GM23338 (cell line): ENCODE data around the gene TMEM213. TPM values are rescaled to one million over a fixed set of nuclear protein-coding genes. Genes with fewer than 3 reads are reported as not detected.

Experiments
- ATAC-seq: fragments of 200-7000 bp; cut with Tn5 transposase; 3 replicates; pipeline ENCODE4 v1.9.1; 2020
- DNase-seq: peaks from one replicate; pipeline ENCODE4 v3.0.0-alpha.2; 2015; ENCODE audit warnings: low spot score
- H2AFZ ChIP-seq: fragments of 200-600 bp; sonication (generic); 2 replicates; pipeline ENCODE4 v1.8.0; 2016; ENCODE audit warnings: antibody characterized with exemption, mild to moderate bottlenecking, moderate library complexity
- H3F3A ChIP-seq: fragments of 200-600 bp; sonication (generic); replicated peaks from 2 replicates; pipeline ENCODE4 v1.8.0; 2017; ENCODE audit warnings: antibody characterized with exemption, mixed run types, low read depth
- H3K27ac ChIP-seq: fragments of 200-600 bp; sonication (generic); 2 replicates; pipeline ENCODE4 v1.6.1; 2016; ENCODE audit warnings: low read depth
- H3K27me3 ChIP-seq: fragments of 200-600 bp; sonication (generic); 2 replicates; pipeline ENCODE4 v1.8.0; 2016; ENCODE audit warnings: mild to moderate bottlenecking, mixed run types, moderate library complexity; ENCODE audit not compliant: insufficient read depth
- H3K36me3 ChIP-seq: fragments of 200-600 bp; sonication (generic); 2 replicates; pipeline ENCODE4 v1.8.0; 2016; ENCODE audit warnings: mild to moderate bottlenecking; ENCODE audit not compliant: insufficient read depth
- H3K4me1 ChIP-seq: fragments of 200-600 bp; sonication (generic); 2 replicates; pipeline ENCODE4 v1.8.0; 2016; ENCODE audit warnings: mild to moderate bottlenecking, moderate library complexity; ENCODE audit not compliant: insufficient read depth
- H3K4me2 ChIP-seq: fragments of 200-600 bp; sonication (generic); 2 replicates; pipeline ENCODE4 v1.7.1; 2017; ENCODE audit warnings: mixed run types
- H3K4me3 ChIP-seq: fragments of 200-600 bp; sonication (generic); 2 replicates; pipeline ENCODE4 v1.6.1; 2016; ENCODE audit warnings: mixed run types
- H3K79me2 ChIP-seq: fragments of 200-600 bp; sonication (generic); replicated peaks from 2 replicates; pipeline ENCODE4 v1.8.0; 2017; ENCODE audit warnings: mild to moderate bottlenecking; ENCODE audit not compliant: insufficient read depth
- H3K9me2 ChIP-seq: fragments of 200-600 bp; sonication (generic); 2 replicates; pipeline ENCODE4 v1.8.0; 2017; ENCODE audit not compliant: insufficient read depth
- H4K20me1 ChIP-seq: fragments of 200-600 bp; sonication (generic); replicated peaks from 2 replicates; pipeline ENCODE4 v1.8.0; 2017; ENCODE audit warnings: mild to moderate bottlenecking; ENCODE audit not compliant: insufficient read depth
- H3K27ac Mint-ChIP-seq: 2 replicates; pipeline ENCODE4 v1.8.0; 2020; ENCODE audit warnings: inconsistent platforms, mild to moderate bottlenecking, moderate library complexity, mixed read lengths
- H3K27me3 Mint-ChIP-seq: 3 replicates; pipeline ENCODE4 v1.8.0; 2022; ENCODE audit warnings: low read depth, mild to moderate bottlenecking, moderate library complexity, mixed read lengths, inconsistent platforms; ENCODE audit not compliant: insufficient read depth, poor library complexity
- H3K36me3 Mint-ChIP-seq: 3 replicates; pipeline ENCODE4 v1.8.0; 2021; ENCODE audit warnings: low read depth, mild to moderate bottlenecking, inconsistent platforms, moderate library complexity, mixed read lengths
- H3K4me1 Mint-ChIP-seq: 3 replicates; pipeline ENCODE4 v1.8.0; 2020; ENCODE audit warnings: mild to moderate bottlenecking, inconsistent platforms, mixed read lengths
- H3K4me3 Mint-ChIP-seq: 3 replicates; pipeline ENCODE4 v1.8.0; 2021; ENCODE audit warnings: moderate library complexity, mild to moderate bottlenecking, inconsistent platforms, mixed read lengths
- H3K9me3 Mint-ChIP-seq: 3 replicates; pipeline ENCODE4 v1.8.0; 2020; ENCODE audit warnings: moderate library complexity, mild to moderate bottlenecking, inconsistent platforms, mixed read lengths
- CTCF ChIP-seq, 2 experiments: fragments of 200-600 bp in 1 of 2; sonication (generic) in 1 of 2; conservative IDR thresholded peaks; 2 replicates each; pipeline versions ENCODE4 v1.5.1 to v1.6.1; 2016 to 2017; ENCODE audit warnings: antibody characterized with exemption in 2 of 2, low read depth in 2 of 2, mild to moderate bottlenecking in 2 of 2, moderate library complexity in 1 of 2
- ETS1 ChIP-seq: IDR thresholded peaks from 2 replicates; pipeline ENCODE4 v1.6.1; 2016; ENCODE audit warnings: antibody characterized with exemption
- EZH2 ChIP-seq: fragments of 200-600 bp; sonication (generic); IDR thresholded peaks from one replicate; pipeline ENCODE4 v1.8.0; 2017; ENCODE audit warnings: antibody characterized with exemption, mild to moderate bottlenecking, low read depth; ENCODE audit not compliant: unreplicated experiment
- EZH2phosphoT487 ChIP-seq: fragments of 200-600 bp; sonication (generic); IDR thresholded peaks from one replicate; pipeline ENCODE4 v1.8.1; 2018; ENCODE audit warnings: antibody characterized with exemption; ENCODE audit not compliant: unreplicated experiment
- JUNB ChIP-seq: IDR thresholded peaks from one replicate; pipeline ENCODE4 v1.6.1; 2016; ENCODE audit warnings: antibody characterized with exemption; ENCODE audit not compliant: unreplicated experiment
- NANOG ChIP-seq: IDR thresholded peaks from 2 replicates; pipeline ENCODE4 v1.6.1; 2016; ENCODE audit warnings: antibody characterized with exemption, borderline replicate concordance
- POLR2AphosphoS5 ChIP-seq: IDR thresholded peaks from 2 replicates; pipeline ENCODE4 v1.6.1; 2016; ENCODE audit warnings: antibody characterized with exemption, low read depth
- REST ChIP-seq: IDR thresholded peaks from one replicate; pipeline ENCODE4 v1.6.1; 2018; ENCODE audit warnings: antibody characterized with exemption; ENCODE audit not compliant: unreplicated experiment
- STAT1 ChIP-seq: IDR thresholded peaks from one replicate; pipeline ENCODE4 v1.6.1; 2016; ENCODE audit warnings: antibody characterized with exemption; ENCODE audit not compliant: unreplicated experiment
- ZNF114 ChIP-seq: fragments of 250-450 bp; sonication (Bioruptor Pico); IDR thresholded peaks from 2 replicates; pipeline ENCODE4 v1.5.0; 2020; ENCODE audit warnings: mild to moderate bottlenecking, moderate library complexity
- ZNF331 ChIP-seq: fragments of 250-450 bp; sonication (Bioruptor Pico); IDR thresholded peaks from 2 replicates; pipeline ENCODE4 v1.5.0; 2020; ENCODE audit warnings: low read depth, mild to moderate bottlenecking, moderate library complexity
- polyA plus RNA-seq: library from polyadenylated mRNA; unstranded; fragments of >200 nt; fragmentation: Nextera tagmentation; extraction: Ambion mirVana; gene quantifications from 2 replicates; pipeline ENCODE4 v1.2.1, GENCODE V29; 2016
- total RNA-seq: library from RNA; depleted of rRNA; stranded (reverse); fragments of >200 nt; shearing (Covaris generic); gene quantifications from 2 replicates; pipeline ENCODE4 v1.2.3, GENCODE V29; 2014

Gene TMEM213
- total and polyA plus RNA-seq, 2 experiments from 2014 or later = 0.89 TPM; not detected in 1

GRCh38 chr7:138838166-138838565 is 40.4 kb downstream of the TMEM213 start:
- Histone ChIP-seq H3K79me2 (no peaks in the 10 kb centered on the region), H3K4me2 (no peak overlapping the region), H3F3A (no peaks in the 10 kb centered on the region), H2AFZ (no peak overlapping the region), H4K20me1 (no peaks in the 10 kb centered on the region; the same call in 1 of the 2 replicates), H3K4me1 (no peaks in the 10 kb centered on the region), H3K27ac (no peak overlapping the region), H3K36me3 (no peaks in the 10 kb centered on the region), H3K27me3 (no peaks in the 10 kb centered on the region), H3K4me3 (no peak overlapping the region), H3K9me2 (no peaks in the 10 kb centered on the region)
- DNase-seq = peak; percentile 51
- Mint-ChIP-seq H3K4me1 (peaks cover 2% of the 10 kb centered on the region; the same call in 1 of the 3 replicates), H3K36me3 (peaks cover 30% of the 10 kb centered on the region), H3K27ac (0 out of 2 replicates have a peak overlapping the region, but pooled peaks have one; percentile 54), H3K4me3 (no peak overlapping the region), H3K9me3 (no peaks in the 10 kb centered on the region), H3K27me3 (no peaks in the 10 kb centered on the region)
- TF ChIP-seq CTCF (conservative IDR thresholded peaks at IDR 0.05; ENCODE audit: low read depth in 2 of 2) (peak; percentile 30), POLR2AphosphoS5 (no peak)
- ATAC-seq = peak; percentile 83

GRCh38 chr7:138842111-138842510 is 44.3 kb downstream of the TMEM213 start:
- Histone ChIP-seq H3K4me3 (no peak overlapping the region), H3K79me2 (no peaks in the 10 kb centered on the region), H3K27ac (no peak overlapping the region), H3F3A (no peaks in the 10 kb centered on the region), H3K9me2 (no peaks in the 10 kb centered on the region), H3K27me3 (no peaks in the 10 kb centered on the region), H3K4me2 (no peak overlapping the region), H2AFZ (no peak overlapping the region), H4K20me1 (no peaks in the 10 kb centered on the region), H3K4me1 (no peaks in the 10 kb centered on the region), H3K36me3 (no peaks in the 10 kb centered on the region)
- no peaks in the 10 kb centered on the region for H3K9me3 Mint-ChIP-seq
- H3K27me3 Mint-ChIP-seq = peaks cover 2% of the 10 kb centered on the region
- H3K27ac Mint-ChIP-seq = peak overlapping the region; percentile 89
- DNase-seq = peak; percentile 54
- peak; percentile 80 for ATAC-seq
- H3K4me3 Mint-ChIP-seq = no peak overlapping the region
- H3K36me3 Mint-ChIP-seq = peaks cover 31% of the 10 kb centered on the region
- no peaks in the 10 kb centered on the region; the same call in 2 of the 3 replicates for H3K4me1 Mint-ChIP-seq
- TF ChIP-seq ZNF331 (CRISPR knock-in tag) (no peak), NANOG (no peak), JUNB (no peak), EZH2 (no peak), POLR2AphosphoS5 (no peak), ZNF114 (CRISPR knock-in tag) (no peak), REST (no peak), ETS1 (no peak), STAT1 (no peak), CTCF (conservative IDR thresholded peaks at IDR 0.05; ENCODE audit: low read depth in 2 of 2) (no peak), EZH2phosphoT487 (no peak)
